ENCODE data around the gene PTPRM.

DNA sequence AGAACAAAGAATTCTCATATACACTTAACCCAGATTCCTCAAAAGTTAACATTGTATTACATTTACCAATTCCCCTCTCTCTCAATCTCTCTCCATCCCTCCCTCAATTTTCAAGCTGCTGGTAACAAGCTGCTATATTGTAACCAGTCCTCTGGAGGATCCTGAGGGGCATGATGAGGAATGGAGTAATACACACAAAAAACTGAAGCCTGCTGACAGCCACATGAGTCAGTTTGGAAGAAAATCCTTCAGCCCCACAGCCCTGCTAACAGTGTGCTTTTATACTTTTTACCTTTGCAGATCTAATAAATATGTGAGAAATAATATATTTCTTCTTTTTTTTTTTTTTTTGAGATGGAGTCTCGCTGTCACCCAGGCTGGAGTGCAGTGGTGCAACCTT is 876.4 kb downstream of the PTPRM start:
- no peak for TF ChIP-seq SMC3 (IDR thresholded peaks at IDR 0.05; ENCODE audit: low read depth, low read length)
- TF ChIP-seq, protein P1, sequence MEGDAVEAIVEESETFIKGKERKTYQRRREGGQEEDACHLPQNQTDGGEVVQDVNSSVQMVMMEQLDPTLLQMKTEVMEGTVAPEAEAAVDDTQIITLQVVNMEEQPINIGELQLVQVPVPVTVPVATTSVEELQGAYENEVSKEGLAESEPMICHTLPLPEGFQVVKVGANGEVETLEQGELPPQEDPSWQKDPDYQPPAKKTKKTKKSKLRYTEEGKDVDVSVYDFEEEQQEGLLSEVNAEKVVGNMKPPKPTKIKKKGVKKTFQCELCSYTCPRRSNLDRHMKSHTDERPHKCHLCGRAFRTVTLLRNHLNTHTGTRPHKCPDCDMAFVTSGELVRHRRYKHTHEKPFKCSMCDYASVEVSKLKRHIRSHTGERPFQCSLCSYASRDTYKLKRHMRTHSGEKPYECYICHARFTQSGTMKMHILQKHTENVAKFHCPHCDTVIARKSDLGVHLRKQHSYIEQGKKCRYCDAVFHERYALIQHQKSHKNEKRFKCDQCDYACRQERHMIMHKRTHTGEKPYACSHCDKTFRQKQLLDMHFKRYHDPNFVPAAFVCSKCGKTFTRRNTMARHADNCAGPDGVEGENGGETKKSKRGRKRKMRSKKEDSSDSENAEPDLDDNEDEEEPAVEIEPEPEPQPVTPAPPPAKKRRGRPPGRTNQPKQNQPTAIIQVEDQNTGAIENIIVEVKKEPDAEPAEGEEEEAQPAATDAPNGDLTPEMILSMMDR (conservative IDR thresholded peaks at IDR 0.05; ENCODE audit: low read depth, low read length), result no peak
- TF ChIP-seq MAFK (IDR thresholded peaks at IDR 0.05; ENCODE audit: low read depth, low read length), result no peak
- no peak for TF ChIP-seq RCOR1 (IDR thresholded peaks at IDR 0.05; ENCODE audit: insufficient replicate concordance, low read length)
- no peak for TF ChIP-seq POLR2A (IDR thresholded peaks at IDR 0.05; ENCODE audit: low read depth, low read length)
